HG02973 (cell line): Measurements from ENCODE around the gene KCNT1.

ENCODE experiments used
- ATAC-seq: cut with Tn5 transposase; IDR thresholded peaks from one replicate; pipeline ENCODE4 v1.9.1; 2021; ENCODE audit warnings: moderate library complexity; ENCODE audit not compliant: unreplicated experiment

The KCNT1 gene

GRCh38 chr9:135724186-135724787 is 22.3 kb downstream of the KCNT1 start:
- no peak for ATAC-seq

DNA sequence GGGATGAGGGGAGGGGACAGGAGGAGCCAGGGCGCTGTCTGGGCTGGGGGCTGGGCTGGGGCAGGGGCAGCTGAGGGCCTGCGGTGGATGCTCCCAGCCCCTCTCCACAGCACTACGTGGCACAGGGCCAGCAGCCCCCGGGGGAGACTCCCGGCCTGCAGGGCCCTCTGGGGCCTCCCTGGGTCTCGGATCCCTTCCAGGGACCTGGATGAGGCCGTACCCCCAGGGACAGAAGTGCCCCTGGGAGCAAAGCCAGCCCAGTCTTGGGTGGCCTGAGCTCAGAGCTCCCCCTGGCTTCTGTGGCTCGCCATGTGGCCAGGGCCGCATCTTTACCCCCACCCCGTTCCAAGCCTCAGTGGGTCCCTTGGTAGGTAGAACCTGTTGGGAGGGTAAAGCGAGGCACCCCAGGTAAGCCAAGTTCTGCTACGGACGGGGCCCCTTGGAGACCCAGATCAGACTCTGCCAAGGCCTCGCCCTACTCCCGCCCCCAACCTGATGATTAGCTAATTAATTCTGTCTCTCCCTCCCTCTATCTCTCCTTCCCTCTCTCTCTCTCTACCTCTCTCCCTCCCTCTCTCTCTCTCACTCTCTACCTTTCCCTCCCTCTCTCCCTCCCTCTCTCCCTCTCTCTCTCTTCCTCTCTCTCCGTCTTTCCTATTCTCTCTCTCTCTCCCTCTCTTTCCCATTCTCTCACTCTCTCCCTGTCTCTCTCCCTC is 24.3 kb downstream of the KCNT1 start:
- ATAC-seq, result no peak

- no peak for ATAC-seq
These were observed 25.4 kb downstream of the KCNT1 start for GRCh38 chr9:135727257-135727875.

DNA sequence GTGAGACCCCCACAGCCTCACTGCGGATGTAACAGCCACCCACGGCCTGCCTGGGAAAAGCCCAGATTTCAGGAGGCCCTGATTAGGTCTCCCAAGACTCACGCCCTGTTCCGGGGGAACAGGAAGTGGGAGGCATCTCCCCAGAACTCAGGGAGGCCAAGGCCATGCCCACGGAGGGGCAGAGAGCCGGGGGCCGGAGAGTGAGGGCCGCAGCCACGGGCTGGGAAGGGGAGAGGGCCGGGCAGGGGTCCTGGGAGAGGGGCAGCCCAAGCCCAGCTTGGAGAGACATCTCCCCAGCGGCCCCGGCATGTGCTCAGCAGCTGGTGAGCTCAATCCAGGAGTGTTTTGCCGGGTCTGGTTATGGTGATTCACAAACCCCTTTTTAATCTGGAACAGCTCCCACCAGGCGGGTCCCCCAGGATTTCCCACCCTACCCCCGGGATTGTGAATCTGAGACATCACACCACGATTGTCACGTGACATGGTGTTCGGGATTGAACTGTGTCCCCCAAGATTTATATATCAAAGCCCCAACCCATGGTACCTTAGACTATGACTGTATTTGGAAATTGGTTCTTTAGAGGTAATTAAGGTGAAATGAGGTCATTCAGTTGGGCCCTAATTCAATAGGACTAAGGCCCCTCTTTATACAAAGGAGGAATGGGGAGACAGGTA is 26.6 kb downstream of the KCNT1 start:
- no peak for ATAC-seq

DNA sequence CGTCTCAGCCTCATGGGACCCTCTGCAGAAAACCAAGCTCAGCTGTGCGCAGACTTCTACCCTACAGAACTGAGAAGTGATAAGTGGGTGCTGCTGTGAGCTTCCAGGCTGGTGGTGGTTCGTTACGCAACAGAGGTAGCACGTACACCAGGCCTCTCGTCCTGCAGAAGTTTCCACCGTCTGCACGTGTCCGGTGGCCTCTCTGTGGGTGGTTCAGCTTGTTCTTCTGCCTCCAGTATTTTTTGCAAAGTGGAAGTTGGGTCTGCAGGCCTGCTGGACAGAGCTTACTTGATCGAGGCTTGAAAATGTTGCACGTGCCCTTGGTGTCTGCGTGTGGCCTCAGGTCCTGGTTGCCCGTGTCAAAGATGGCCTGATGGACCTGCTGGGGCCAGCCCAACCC is 27.5 kb downstream of the KCNT1 start:
- ATAC-seq, result no peak

DNA sequence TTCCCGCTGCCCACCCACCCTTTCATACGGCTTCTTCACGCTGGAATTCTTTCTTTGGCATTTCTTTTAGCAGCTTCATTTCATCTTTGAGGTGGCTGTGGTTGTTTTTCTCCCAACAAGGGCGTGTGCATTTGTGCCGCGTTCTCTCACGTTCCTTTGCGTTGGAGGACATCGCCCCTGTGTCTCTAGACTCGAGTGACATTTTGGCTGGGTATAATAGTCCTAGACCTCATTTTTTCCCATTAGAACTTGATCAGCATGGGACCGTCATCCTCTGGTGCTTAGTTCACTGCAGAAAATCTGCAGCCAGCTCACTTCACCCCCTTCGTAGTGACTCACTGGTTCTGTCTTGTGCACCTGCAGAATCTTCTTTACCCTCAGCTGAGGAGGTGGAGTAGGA is 29.5 kb downstream of the KCNT1 start:
- ATAC-seq, result no peak

- ATAC-seq, result no peak
These were observed 30.7 kb downstream of the KCNT1 start for GRCh38 chr9:135732569-135733257.

DNA sequence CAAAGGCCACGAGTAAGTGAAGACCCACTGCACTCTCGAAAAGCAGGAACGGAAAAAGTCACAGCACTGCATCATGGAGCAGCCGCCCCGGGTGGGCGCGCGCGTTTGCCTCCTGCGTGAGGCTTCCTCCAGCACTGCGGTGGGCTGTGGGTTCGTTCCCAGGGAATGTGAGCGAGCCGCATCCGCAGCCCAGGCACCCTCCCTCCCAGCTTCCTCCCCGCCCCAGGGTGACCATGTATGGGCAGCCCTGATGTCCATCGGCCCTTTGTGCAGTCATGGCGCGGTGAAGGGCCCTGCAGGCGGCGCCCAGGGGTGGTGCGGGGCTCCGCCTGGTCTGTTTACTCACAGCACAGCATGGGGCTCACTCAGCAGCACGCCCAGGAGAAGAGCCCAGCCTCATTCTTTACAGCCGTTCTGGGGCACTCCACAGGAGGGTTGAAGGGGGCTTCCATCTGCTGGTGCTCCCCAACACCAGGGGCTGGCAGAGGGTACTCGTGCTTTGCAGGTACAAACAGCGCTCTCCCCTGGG is 32.7 kb downstream of the KCNT1 start:
- no peak for ATAC-seq

- ATAC-seq, result no peak
These were observed 34.4 kb downstream of the KCNT1 start for GRCh38 chr9:135736272-135736978.

GRCh38 chr9:135736979-135737839 is 35.2 kb downstream of the KCNT1 start:
- ATAC-seq, result no peak

DNA sequence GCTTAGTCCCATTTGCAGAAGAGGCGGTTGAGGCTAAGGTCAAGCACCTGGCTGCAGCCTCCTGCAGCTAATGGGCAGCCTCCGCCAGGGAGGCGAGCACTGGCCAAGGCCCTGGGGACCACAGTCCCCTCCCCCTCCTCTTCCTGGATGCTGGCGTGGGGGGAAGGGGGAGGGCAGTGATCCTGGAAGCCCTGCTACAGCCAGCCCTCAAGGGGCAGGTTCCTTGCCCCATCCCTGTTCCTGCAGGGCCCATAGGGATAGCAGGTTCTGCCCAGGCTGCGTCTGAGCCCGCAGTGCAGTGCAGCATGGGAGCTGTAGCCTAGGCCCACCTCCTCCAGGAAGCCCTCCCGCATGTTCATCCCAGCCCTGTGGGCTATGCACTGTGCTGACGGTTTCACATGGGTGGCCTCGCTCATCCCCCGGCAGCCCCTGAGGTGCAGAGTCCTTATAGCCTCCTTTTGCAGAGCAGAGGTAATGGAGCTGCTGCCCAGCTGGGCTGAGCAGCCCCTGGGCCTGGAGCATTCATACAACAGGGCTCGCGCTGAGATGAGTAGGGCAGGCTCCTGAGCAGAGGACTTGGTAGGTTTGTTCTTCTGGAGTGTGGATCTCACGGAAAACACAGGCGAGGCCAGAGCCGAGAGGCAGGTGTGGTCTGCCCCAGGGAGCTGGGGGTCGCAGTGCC is 36.0 kb downstream of the KCNT1 start:
- ATAC-seq, result no peak

- no peak for ATAC-seq
These were observed 37.6 kb downstream of the KCNT1 start for GRCh38 chr9:135739271-135740220.

GRCh38 chr9:135741276-135742219 is 39.6 kb downstream of the KCNT1 start:
- ATAC-seq, result no peak

- ATAC-seq, result no peak
These were observed 41.0 kb downstream of the KCNT1 start for GRCh38 chr9:135743021-135743420.

- no peak for ATAC-seq
These were observed 41.8 kb downstream of the KCNT1 start for GRCh38 chr9:135743546-135744332.
